Neural progenitor cell (in vitro differentiated cells): ENCODE measurements around the gene FOXO1.

Experiments
- CTCF ChIP-seq: fragments of 200-600 bp; sonication (generic); IDR thresholded peaks from 2 replicates; pipeline ENCODE4 v1.5.1; 2017; ENCODE audit warnings: antibody characterized with exemption, mild to moderate bottlenecking
- EZH2 ChIP-seq: fragments of 200-600 bp; sonication (generic); IDR thresholded peaks from 2 replicates; pipeline ENCODE4 v1.6.1; 2017; ENCODE audit warnings: antibody characterized with exemption, mild to moderate bottlenecking, moderate library complexity

- no peak for TF ChIP-seq CTCF
- peak; percentile 71 for TF ChIP-seq EZH2
Observed at GRCh38 chr13:40664350-40665125, 1.9 kb downstream of the FOXO1 start.
